Endothelial cell of umbilical vein (primary cell): ENCODE data around the gene XRCC1. TPM values are rescaled to one million over a fixed set of nuclear protein-coding genes. Genes with fewer than 3 reads are reported as not detected.

Experiments used
- BruUV-seq: library from RNA; stranded (reverse); fragments of 400-500 nt; replicated peaks from 2 replicates; lab custom pipeline; 2021; lab: Mats Ljungman, UMichigan
- CTCF ChIA-PET: fragments of 300-600, 350-600 bp; sonication (Branson Sonifier 250); formaldehyde crosslinking; loops from one replicate; lab custom pipeline; 2021; ENCODE audit warnings: antibody characterized with exemption, inconsistent platforms; lab: Charles Lee
- POLR2A ChIA-PET: fragments of 300-600, 350-600 bp; sonication (Branson Sonifier 250); formaldehyde crosslinking; loops from one replicate; lab custom pipeline; 2021; ENCODE audit warnings: antibody characterized with exemption, inconsistent platforms; lab: Charles Lee
- DNase-seq: peaks from one replicate; pipeline ENCODE4 v3.0.0-alpha.2; 2011; ENCODE audit warnings: low read depth, low spot score
- FAIRE-seq: peaks from 2 replicates; lab custom pipeline; 2011; peaks lifted over from hg19 to GRCh38; lab: Jason Lieb, UNC
- H2AFZ ChIP-seq: 2 replicates; pipeline ENCODE4 v1.6.0; 2012; ENCODE audit warnings: low read depth, low read length, control low read depth, inconsistent platforms
- H3K27ac ChIP-seq: 2 replicates; pipeline ENCODE4 v1.5.1; 2011; ENCODE audit warnings: low read depth, mild to moderate bottlenecking, control low read depth, low read length, moderate library complexity; ENCODE audit not compliant: insufficient read depth
- H3K27me3 ChIP-seq, 2 experiments: 2 replicates each; pipeline versions ENCODE4 v1.6.0 to v1.6.1; 2011; ENCODE audit warnings: low read length in 2 of 2, mixed read lengths in 1 of 2; ENCODE audit not compliant: control insufficient read depth in 2 of 2, insufficient read depth in 2 of 2
- H3K36me3 ChIP-seq, 2 experiments: 2 replicates in 1 of 2; 3 replicates in 1 of 2; pipeline ENCODE4 v1.5.1; 2011; ENCODE audit warnings: low read length in 2 of 2, mild to moderate bottlenecking in 1 of 2, moderate library complexity in 1 of 2; ENCODE audit not compliant: control insufficient read depth in 2 of 2, insufficient read depth in 2 of 2; ENCODE audit errors: extremely low read depth in 1 of 2
- H3K4me1 ChIP-seq: 3 replicates; pipeline ENCODE4 v1.5.1; 2011; ENCODE audit warnings: mild to moderate bottlenecking, low read length; ENCODE audit not compliant: control insufficient read depth, insufficient read depth; ENCODE audit errors: extremely low read depth
- H3K4me2 ChIP-seq: 2 replicates; pipeline ENCODE4 v1.6.1; 2011; ENCODE audit warnings: low read length, control low read depth, mixed read lengths; ENCODE audit not compliant: insufficient read depth
- H3K4me3 ChIP-seq, 3 experiments: fragments of 200-600 bp in 1 of 3; sonication (generic), shearing (Covaris generic) in 1 of 3; replicated peaks in 1 of 3; 2 replicates each; pipeline ENCODE4 v1.5.1; 2011 to 2016; ENCODE audit warnings: control low read depth in 3 of 3, low read length in 3 of 3, mild to moderate bottlenecking in 2 of 3, inconsistent platforms in 1 of 3, low read depth in 1 of 3, moderate library complexity in 1 of 3; ENCODE audit not compliant: insufficient read depth in 1 of 3
- H3K79me2 ChIP-seq: 2 replicates; pipeline ENCODE4 v1.6.0; 2012; ENCODE audit warnings: low read length, inconsistent platforms; ENCODE audit not compliant: control insufficient read depth, insufficient read depth
- H3K9ac ChIP-seq: replicated peaks from 2 replicates; pipeline ENCODE3; 2011; ENCODE audit warnings: low read length, control low read depth; ENCODE audit not compliant: insufficient read depth; ENCODE audit errors: extremely low read depth
- H3K9me1 ChIP-seq: replicated peaks from 3 replicates; pipeline ENCODE4 v1.6.0; 2011; ENCODE audit warnings: mild to moderate bottlenecking, low read length; ENCODE audit not compliant: control insufficient read depth, insufficient read depth; ENCODE audit errors: extremely low read depth
- H3K9me3 ChIP-seq: replicated peaks from 2 replicates; pipeline ENCODE4 v1.5.1; 2012; ENCODE audit warnings: low read length, inconsistent platforms; ENCODE audit not compliant: control insufficient read depth, insufficient read depth
- H4K20me1 ChIP-seq: replicated peaks from 2 replicates; pipeline ENCODE3; 2011; ENCODE audit warnings: mild to moderate bottlenecking, low read length; ENCODE audit not compliant: control insufficient read depth, insufficient read depth; ENCODE audit errors: extremely low read depth
- EZH2 ChIP-seq: IDR thresholded peaks from 2 replicates; pipeline ENCODE4 v1.6.1; 2012; ENCODE audit warnings: borderline replicate concordance, low read depth, mild to moderate bottlenecking, moderate library complexity, low read length, inconsistent platforms; ENCODE audit not compliant: severe bottlenecking
- FOS ChIP-seq: IDR thresholded peaks from 2 replicates; pipeline ENCODE4 v1.6.1; 2011; ENCODE audit warnings: mild to moderate bottlenecking, low read length, moderate library complexity, borderline replicate concordance; ENCODE audit not compliant: insufficient read depth
- JUN ChIP-seq: IDR thresholded peaks from 2 replicates; pipeline ENCODE4 v1.6.1; 2011; ENCODE audit warnings: borderline replicate concordance, low read depth; ENCODE audit not compliant: insufficient read length, insufficient read depth
- dilution Hi-C: fragments of 300-500 bp; cut with MboI; formaldehyde crosslinking; loops from one replicate; pipeline ENCODE4 v1.15.0; 2019; ENCODE audit warnings: low sequenced_read_pairs; ENCODE audit not compliant: extremely low pct_ligation_motif_present
- intact Hi-C: fragments of 100-400 bp; cut with micrococcal nuclease; formaldehyde crosslinking; loops from one replicate; pipeline ENCODE4 v1.10.0; 2022
- polyA plus RNA-seq, 4 experiments: library from polyadenylated mRNA; depleted of rRNA in 3 of 4; stranded (reverse) in 3 of 4; unstranded in 1 of 4; fragments of >200 nt; gene quantifications; 2 replicates each; pipeline versions ENCODE4 v1.2.1 to v1.2.3, GENCODE V29; 2011 to 2012; ENCODE audit warnings: missing spikeins in 1 of 4
- total RNA-seq: library from RNA; stranded (reverse); gene quantifications from 2 replicates; pipeline ENCODE4 v1.2.3, GENCODE V29; 2021
- TF ChIP-seq, protein P1 (sequence below), 2 donors: IDR thresholded peaks; 1 replicate in 1 of 2; 2 replicates in 1 of 2; pipeline ENCODE4 v1.5.1; 2011; ENCODE audit warnings: low read length in 2 of 2, mild to moderate bottlenecking in 2 of 2, moderate library complexity in 2 of 2, control low read depth in 1 of 2, inconsistent platforms in 1 of 2, low read depth in 1 of 2; ENCODE audit not compliant: insufficient read depth in 1 of 2; ENCODE audit errors: extremely low read depth in 1 of 2

The XRCC1 gene
- total and polyA plus RNA-seq, 2 donors (not counting 3 experiments of a cell fraction or from before 2014, with no cell fraction given): 29.5 to 39.3 TPM

DNA sequence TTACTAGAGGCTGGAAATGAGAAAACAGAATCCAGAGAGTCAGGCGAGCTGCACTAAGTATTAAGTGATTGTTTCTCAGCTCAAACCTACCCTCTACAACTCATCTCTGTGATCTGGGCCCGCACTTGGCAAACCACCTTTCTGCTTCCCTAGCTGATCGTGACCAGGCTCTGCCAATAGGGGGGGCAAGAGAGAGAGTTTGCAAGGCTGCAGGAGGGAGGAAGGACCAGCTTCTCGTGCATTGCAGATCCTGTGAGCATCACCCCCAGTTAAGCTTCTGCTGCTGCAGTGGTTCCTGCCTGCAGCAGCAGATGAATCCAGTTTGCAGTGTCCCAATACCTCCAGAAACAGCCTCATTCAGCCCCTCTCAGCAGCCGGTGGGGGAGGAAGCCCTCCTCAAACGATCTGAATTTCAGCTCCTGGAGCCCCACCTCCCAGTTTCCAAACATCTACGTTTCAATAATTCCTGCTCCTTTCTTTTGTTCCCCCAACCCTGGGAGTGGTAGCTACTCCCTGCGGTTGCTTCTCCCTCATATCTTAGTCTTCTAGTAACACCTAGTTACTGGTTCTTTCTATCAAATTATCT is 20.0 kb downstream of the XRCC1 start:
- intact Hi-C loops (loop anchor here (1.0 to 2.0 kb wide), 3 partner anchors 20 to 97 kb away; partner anchors contain the start of genes IRGQ and ZNF576), dilution Hi-C loops (no loop called here)
- H3K4me2 ChIP-seq: no peak overlapping the region
- H3K27ac ChIP-seq: no peak overlapping the region
- peak; percentile 93 for FAIRE-seq
- TF ChIP-seq JUN: no peak
- no peak for TF ChIP-seq FOS
- no peak for TF ChIP-seq EZH2
- TF ChIP-seq, protein P1, sequence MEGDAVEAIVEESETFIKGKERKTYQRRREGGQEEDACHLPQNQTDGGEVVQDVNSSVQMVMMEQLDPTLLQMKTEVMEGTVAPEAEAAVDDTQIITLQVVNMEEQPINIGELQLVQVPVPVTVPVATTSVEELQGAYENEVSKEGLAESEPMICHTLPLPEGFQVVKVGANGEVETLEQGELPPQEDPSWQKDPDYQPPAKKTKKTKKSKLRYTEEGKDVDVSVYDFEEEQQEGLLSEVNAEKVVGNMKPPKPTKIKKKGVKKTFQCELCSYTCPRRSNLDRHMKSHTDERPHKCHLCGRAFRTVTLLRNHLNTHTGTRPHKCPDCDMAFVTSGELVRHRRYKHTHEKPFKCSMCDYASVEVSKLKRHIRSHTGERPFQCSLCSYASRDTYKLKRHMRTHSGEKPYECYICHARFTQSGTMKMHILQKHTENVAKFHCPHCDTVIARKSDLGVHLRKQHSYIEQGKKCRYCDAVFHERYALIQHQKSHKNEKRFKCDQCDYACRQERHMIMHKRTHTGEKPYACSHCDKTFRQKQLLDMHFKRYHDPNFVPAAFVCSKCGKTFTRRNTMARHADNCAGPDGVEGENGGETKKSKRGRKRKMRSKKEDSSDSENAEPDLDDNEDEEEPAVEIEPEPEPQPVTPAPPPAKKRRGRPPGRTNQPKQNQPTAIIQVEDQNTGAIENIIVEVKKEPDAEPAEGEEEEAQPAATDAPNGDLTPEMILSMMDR (IDR thresholded peaks at IDR 0.05; ENCODE audit: extremely low read depth in 1 of 2, insufficient read depth in 1 of 2, low read depth in 1 of 2, low read length in 2 of 2): peak; percentile 84 to 94
- ChIA-PET POLR2A (interaction anchor here (0.5 to 1.2 kb wide), 2 partner anchors 15 to 20 kb away, joined by 3 read pairs; partner anchors contain the start of genes PINLYP and XRCC1), CTCF (interaction anchor here (0.6 to 6.6 kb wide), 34 partner anchors 9 to 260 kb away, joined by 3 to 158 read pairs (median 4); partner anchors contain the start of genes IRGQ, PINLYP, XRCC1 and ZNF575)
- H3K9ac ChIP-seq: no peak overlapping the region
- H2AFZ ChIP-seq: no peak overlapping the region
- H3K36me3 ChIP-seq: peaks cover 2 to 30% of the 10 kb centered on the region in 2 experiments
- H3K4me3 ChIP-seq: no peak overlapping the region
- H3K9me3 ChIP-seq: no peaks in the 10 kb centered on the region
- no peaks in the 10 kb centered on the region for H3K4me1 ChIP-seq
- no peaks in the 10 kb centered on the region for H3K79me2 ChIP-seq
- H3K9me1 ChIP-seq: no peaks in the 10 kb centered on the region
- DNase-seq: peak; percentile 70
- H4K20me1 ChIP-seq: no peaks in the 10 kb centered on the region
- no TSS peak for BruUV-seq
- no peaks in the 10 kb centered on the region for H3K27me3 ChIP-seq
